RPMI8226 (cell line): ENCODE measurements around the gene ITPK1.

Experiments
- DNase-seq: peaks from one replicate; pipeline ENCODE4 v3.0.0-alpha.2; 2015

ITPK1 gene

GRCh38 chr14:93057586-93058280 is 58.0 kb downstream of the ITPK1 start:
- no peak for DNase-seq

- DNase-seq, result no peak
Observed at GRCh38 chr14:93056840-93057585, 58.7 kb downstream of the ITPK1 start.

- DNase-seq, result no peak
Observed at GRCh38 chr14:93056166-93056839, 59.4 kb downstream of the ITPK1 start.

GRCh38 chr14:93055651-93056115 is 60.0 kb downstream of the ITPK1 start:
- DNase-seq, result no peak

GRCh38 chr14:93054876-93055275 is 60.8 kb downstream of the ITPK1 start:
- no peak for DNase-seq

GRCh38 chr14:93054006-93054405 is 61.7 kb downstream of the ITPK1 start:
- DNase-seq, result no peak

- DNase-seq, result no peak
Observed at GRCh38 chr14:93051600-93052546, 63.9 kb downstream of the ITPK1 start.

- no peak for DNase-seq
Observed at GRCh38 chr14:93050761-93051160, 65.0 kb downstream of the ITPK1 start.

GRCh38 chr14:93049867-93050331 is 65.8 kb downstream of the ITPK1 start:
- DNase-seq, result no peak

- DNase-seq, result no peak
Observed at GRCh38 chr14:93049315-93049714, 66.4 kb downstream of the ITPK1 start.

- no peak for DNase-seq
Observed at GRCh38 chr14:93048843-93049242, 66.9 kb downstream of the ITPK1 start.

- no peak for DNase-seq
Observed at GRCh38 chr14:93047661-93048060, 68.1 kb downstream of the ITPK1 start.

- no peak for DNase-seq
Observed at GRCh38 chr14:93047157-93047556, 68.6 kb downstream of the ITPK1 start.

- DNase-seq, result no peak
Observed at GRCh38 chr14:93046705-93047050, 69.0 kb downstream of the ITPK1 start.

GRCh38 chr14:93045965-93046704 is 69.6 kb downstream of the ITPK1 start:
- no peak for DNase-seq

GRCh38 chr14:93045211-93045674 is 70.5 kb downstream of the ITPK1 start:
- DNase-seq, result no peak

- no peak for DNase-seq
Observed at GRCh38 chr14:93044556-93044955, 71.2 kb downstream of the ITPK1 start.

- no peak for DNase-seq
Observed at GRCh38 chr14:93044121-93044520, 71.6 kb downstream of the ITPK1 start.

GRCh38 chr14:93042968-93043940 is 72.5 kb downstream of the ITPK1 start:
- no peak for DNase-seq

- no peak for DNase-seq
Observed at GRCh38 chr14:93041830-93042229, 73.9 kb downstream of the ITPK1 start.

- no peak for DNase-seq
Observed at GRCh38 chr14:93040982-93041381, 74.7 kb downstream of the ITPK1 start.
